KMS-11 (cell line): ENCODE data around the gene MPRIP.

Source experiments
- H2AFZ ChIP-seq: fragments of 200-600 bp; sonication (generic); 2 replicates; pipeline ENCODE4 v1.6.1; 2016; ENCODE audit warnings: antibody characterized with exemption, mixed run types, low read depth
- H3K27ac ChIP-seq: fragments of 200-600 bp; sonication (generic); 2 replicates; pipeline ENCODE4 v1.6.1; 2016; ENCODE audit warnings: mild to moderate bottlenecking, mixed run types
- H3K27me3 ChIP-seq: fragments of 200-600 bp; sonication (generic); 2 replicates; pipeline ENCODE4 v1.6.1; 2017; ENCODE audit warnings: mild to moderate bottlenecking, low read depth, mixed run types, moderate library complexity; ENCODE audit not compliant: insufficient read depth
- H3K36me3 ChIP-seq: fragments of 200-600 bp; sonication (generic); 2 replicates; pipeline ENCODE4 v1.6.1; 2017; ENCODE audit warnings: mild to moderate bottlenecking, mixed run types; ENCODE audit not compliant: insufficient read depth
- H3K4me1 ChIP-seq: fragments of 200-600 bp; sonication (generic); 2 replicates; pipeline ENCODE4 v1.6.1; 2016; ENCODE audit warnings: mild to moderate bottlenecking, low read depth, mixed run types; ENCODE audit not compliant: poor library complexity, severe bottlenecking
- H3K4me2 ChIP-seq: fragments of 200-600 bp; sonication (generic); 2 replicates; pipeline ENCODE4 v1.7.0; 2016; ENCODE audit warnings: mild to moderate bottlenecking, mixed run types
- H3K4me3 ChIP-seq: fragments of 200-600 bp; sonication (generic); IDR thresholded peaks from 2 replicates; pipeline ENCODE4 v1.6.1; 2017; ENCODE audit warnings: low read depth, low read length, mixed read lengths; ENCODE audit not compliant: insufficient read depth
- H3K79me2 ChIP-seq: fragments of 200-600 bp; sonication (generic); 2 replicates; pipeline ENCODE4 v1.6.1; 2016; ENCODE audit warnings: low read depth, mixed run types; ENCODE audit not compliant: insufficient read depth
- H3K9ac ChIP-seq: fragments of 200-600 bp; sonication (generic); 2 replicates; pipeline ENCODE4 v1.6.1; 2016; ENCODE audit warnings: mild to moderate bottlenecking, mixed run types
- H4K20me1 ChIP-seq: fragments of 200-600 bp; sonication (generic); 2 replicates; pipeline ENCODE4 v1.6.1; 2016; ENCODE audit warnings: mild to moderate bottlenecking, mixed run types; ENCODE audit not compliant: insufficient read depth
- CTCF ChIP-seq: fragments of 200-600 bp; sonication (generic); conservative IDR thresholded peaks from 2 replicates; pipeline ENCODE4 v1.6.1; 2017; ENCODE audit warnings: low read depth, mild to moderate bottlenecking, antibody characterized with exemption, low read length, moderate library complexity, mixed read lengths

The MPRIP gene

GRCh38 chr17:17117923-17118322, 75.7 kb downstream of the MPRIP start:
- Histone ChIP-seq H3K4me2 (no peak overlapping the region), H3K27ac (no peak overlapping the region), H3K4me3 (no peak overlapping the region), H3K27me3 (no peaks in the 10 kb centered on the region), H2AFZ (no peak overlapping the region), H3K4me1 (peaks cover 14% of the 10 kb centered on the region), H3K9ac (no peak overlapping the region), H3K79me2 (no peaks in the 10 kb centered on the region), H3K36me3 (no peaks in the 10 kb centered on the region), H4K20me1 (no peaks in the 10 kb centered on the region)
- no peak for TF ChIP-seq CTCF

DNA sequence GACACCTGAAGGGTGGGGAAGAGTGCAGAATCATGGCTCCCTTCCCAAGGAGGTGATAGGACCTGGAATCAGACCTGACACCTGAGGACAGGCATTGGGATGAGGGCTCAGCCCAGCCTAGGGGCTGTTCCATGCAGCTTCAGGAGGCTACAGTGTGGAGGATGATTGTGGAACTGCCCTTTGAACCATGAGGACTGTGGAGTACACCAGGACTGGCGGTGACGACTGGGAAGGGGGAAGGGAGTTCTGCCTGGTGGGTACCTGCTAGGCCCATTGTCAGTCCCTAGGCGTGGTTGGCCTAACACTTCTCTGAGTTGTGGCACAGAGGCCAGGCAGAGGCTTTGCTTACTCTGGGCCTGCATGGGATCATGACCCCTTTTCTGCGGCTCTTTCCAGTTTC, 76.1 kb downstream of the MPRIP start:
- no peak for TF ChIP-seq CTCF
- Histone ChIP-seq H2AFZ (no peak overlapping the region), H4K20me1 (no peaks in the 10 kb centered on the region), H3K9ac (no peak overlapping the region), H3K36me3 (no peaks in the 10 kb centered on the region), H3K4me1 (peaks cover 14% of the 10 kb centered on the region), H3K27me3 (no peaks in the 10 kb centered on the region), H3K4me3 (no peak overlapping the region), H3K27ac (no peak overlapping the region), H3K79me2 (no peaks in the 10 kb centered on the region), H3K4me2 (no peak overlapping the region)

DNA sequence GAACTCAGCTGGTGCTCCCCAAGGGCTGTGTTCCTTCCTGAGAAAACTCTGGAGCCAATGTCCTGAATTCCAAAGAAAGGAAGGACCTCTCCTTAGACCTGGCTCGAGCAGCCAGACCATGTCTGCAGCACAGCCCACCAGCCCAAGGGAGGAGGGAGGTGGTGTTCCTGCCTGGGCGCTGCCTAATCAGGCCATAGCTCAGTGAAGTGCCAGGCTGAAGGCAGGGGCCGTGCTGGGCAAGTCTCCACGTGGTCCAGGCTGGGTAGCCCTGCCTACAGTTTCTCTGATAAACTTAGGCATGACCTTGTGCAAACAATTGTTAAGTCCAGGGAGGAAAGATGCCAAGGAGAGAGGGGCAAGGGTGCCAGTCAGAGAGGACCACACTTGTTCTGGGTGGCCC, 76.8 kb downstream of the MPRIP start:
- Histone ChIP-seq H3K4me3 (no peak overlapping the region), H3K9ac (no peak overlapping the region), H3K4me2 (no peak overlapping the region), H2AFZ (no peak overlapping the region), H3K36me3 (no peaks in the 10 kb centered on the region), H3K79me2 (no peaks in the 10 kb centered on the region), H3K27me3 (no peaks in the 10 kb centered on the region), H4K20me1 (no peaks in the 10 kb centered on the region), H3K27ac (no peak overlapping the region), H3K4me1 (peaks cover 14% of the 10 kb centered on the region)
- TF ChIP-seq CTCF = no peak

DNA sequence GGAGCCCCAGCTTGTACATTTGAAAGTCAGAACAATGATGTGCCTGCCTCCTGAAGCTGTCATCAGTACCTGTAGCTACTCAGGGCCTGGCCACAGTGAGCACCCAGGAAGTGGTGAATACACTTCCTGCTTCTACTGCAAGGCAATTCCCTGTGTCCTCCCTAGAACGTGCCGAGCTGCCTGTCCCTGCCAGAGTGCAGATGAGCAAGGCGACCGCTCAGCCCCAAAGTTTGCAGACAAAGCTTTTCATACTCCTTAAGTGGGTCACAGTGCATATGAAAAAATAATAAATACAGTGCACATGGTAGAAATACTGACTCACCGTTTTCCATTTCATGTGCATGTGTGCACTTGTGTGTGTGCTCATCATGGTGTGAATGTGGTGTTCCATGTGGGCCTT, 77.3 kb downstream of the MPRIP start:
- Histone ChIP-seq H3K27ac (no peak overlapping the region; the same call in 1 of the 2 replicates), H4K20me1 (no peaks in the 10 kb centered on the region), H3K9ac (no peak overlapping the region), H3K79me2 (no peaks in the 10 kb centered on the region), H3K4me2 (no peak overlapping the region), H3K27me3 (no peaks in the 10 kb centered on the region), H2AFZ (no peak overlapping the region), H3K4me1 (peaks cover 14% of the 10 kb centered on the region), H3K36me3 (no peaks in the 10 kb centered on the region), H3K4me3 (no peak overlapping the region)
- no peak for TF ChIP-seq CTCF
